Measurements from ENCODE around the gene UNC13B. TPM values are rescaled to one million over a fixed set of nuclear protein-coding genes. Genes with fewer than 3 reads are reported as not detected.
A peak's percentile ranks its signal among the peaks of the same experiment; 100 is the strongest.

The UNC13B gene
- polyA plus RNA-seq, 1 experiment, result 13.2 TPM

GRCh38 chr9:35341585-35341984 is 179.8 kb downstream of the UNC13B start:
- H3K27me3 ChIP-seq (ENCODE audit: control insufficient read depth, insufficient read depth, low read length), result no peaks in the 10 kb centered on the region
- DNase-seq (ENCODE audit: low read depth), result peak; percentile 59
- ChIA-PET POLR2A (interaction anchor here (0.5 kb wide), 1 partner anchor 26 kb away, joined by 4 read pairs; no protein-coding TSS in a partner anchor), CTCF (interaction anchor here (0.6 to 1.9 kb wide), 4 partner anchors 10 to 348 kb away, joined by 3 to 5 read pairs (median 4); no protein-coding TSS in a partner anchor)
- no peaks in the 10 kb centered on the region for H3K36me3 ChIP-seq (ENCODE audit: control insufficient read depth, insufficient read depth, low read length)
- no peak for TF ChIP-seq CTCF (IDR thresholded peaks at IDR 0.05; ENCODE audit: insufficient read depth, low read depth, low read length)
- H3K4me3 ChIP-seq (ENCODE audit: low read depth, low read length), result no peak overlapping the region

- ChIA-PET POLR2A (no interaction called here), CTCF (interaction anchor here (1.2 to 1.9 kb wide), 3 partner anchors 9 to 34 kb away, joined by 3 to 5 read pairs (median 4); no protein-coding TSS in a partner anchor)
- Histone ChIP-seq H3K4me3 (ENCODE audit: low read depth, low read length) (no peak overlapping the region), H3K36me3 (ENCODE audit: control insufficient read depth, insufficient read depth, low read length) (no peaks in the 10 kb centered on the region), H3K27me3 (ENCODE audit: control insufficient read depth, insufficient read depth, low read length) (no peaks in the 10 kb centered on the region)
- no peak for DNase-seq (ENCODE audit: low read depth)
- no peak for TF ChIP-seq CTCF (IDR thresholded peaks at IDR 0.05; ENCODE audit: insufficient read depth, low read depth, low read length)
Measured at GRCh38 chr9:35342221-35342958, 180.6 kb downstream of the UNC13B start.

- no peaks in the 10 kb centered on the region for H3K36me3 ChIP-seq (ENCODE audit: control insufficient read depth, insufficient read depth, low read length)
- DNase-seq (ENCODE audit: low read depth), result no peak
- no peaks in the 10 kb centered on the region for H3K27me3 ChIP-seq (ENCODE audit: control insufficient read depth, insufficient read depth, low read length)
- ChIA-PET CTCF (interaction anchor here (0.6 to 1.4 kb wide), 2 partner anchors 7 to 19 kb away, joined by 3 to 5 read pairs; no protein-coding TSS in a partner anchor), POLR2A (no interaction called here)
- TF ChIP-seq CTCF (IDR thresholded peaks at IDR 0.05; ENCODE audit: insufficient read depth, low read depth, low read length), result no peak
- H3K4me3 ChIP-seq (ENCODE audit: low read depth, low read length), result no peak overlapping the region
Measured at GRCh38 chr9:35348109-35348508, 186.3 kb downstream of the UNC13B start.

GRCh38 chr9:35349287-35349990 is 187.6 kb downstream of the UNC13B start:
- H3K4me3 ChIP-seq (ENCODE audit: low read depth, low read length), result no peak overlapping the region
- ChIA-PET POLR2A (no interaction called here), CTCF (interaction anchor here (0.9 kb wide), 1 partner anchor 10 kb away, joined by 3 read pairs; no protein-coding TSS in a partner anchor)
- TF ChIP-seq CTCF (IDR thresholded peaks at IDR 0.05; ENCODE audit: insufficient read depth, low read depth, low read length), result no peak
- H3K36me3 ChIP-seq (ENCODE audit: control insufficient read depth, insufficient read depth, low read length), result no peaks in the 10 kb centered on the region
- H3K27me3 ChIP-seq (ENCODE audit: control insufficient read depth, insufficient read depth, low read length), result no peaks in the 10 kb centered on the region
- no peak for DNase-seq (ENCODE audit: low read depth)

GRCh38 chr9:35350212-35350611 is 188.4 kb downstream of the UNC13B start:
- Histone ChIP-seq H3K36me3 (ENCODE audit: control insufficient read depth, insufficient read depth, low read length) (no peaks in the 10 kb centered on the region), H3K27me3 (ENCODE audit: control insufficient read depth, insufficient read depth, low read length) (no peaks in the 10 kb centered on the region), H3K4me3 (ENCODE audit: low read depth, low read length) (no peak overlapping the region)
- no peak for TF ChIP-seq CTCF (IDR thresholded peaks at IDR 0.05; ENCODE audit: insufficient read depth, low read depth, low read length)
- POLR2A ChIA-PET, result no interaction called here
- CTCF ChIA-PET, result no interaction called here
- no peak for DNase-seq (ENCODE audit: low read depth)

Measured in BJ (cell line).